ENCODE measurements around the gene PXT1. TPM values are rescaled to one million over a fixed set of nuclear protein-coding genes. Genes with fewer than 3 reads are reported as not detected.

Gene PXT1
- total RNA-seq, 3 donors from 2014 or later, result not detected

DNA sequence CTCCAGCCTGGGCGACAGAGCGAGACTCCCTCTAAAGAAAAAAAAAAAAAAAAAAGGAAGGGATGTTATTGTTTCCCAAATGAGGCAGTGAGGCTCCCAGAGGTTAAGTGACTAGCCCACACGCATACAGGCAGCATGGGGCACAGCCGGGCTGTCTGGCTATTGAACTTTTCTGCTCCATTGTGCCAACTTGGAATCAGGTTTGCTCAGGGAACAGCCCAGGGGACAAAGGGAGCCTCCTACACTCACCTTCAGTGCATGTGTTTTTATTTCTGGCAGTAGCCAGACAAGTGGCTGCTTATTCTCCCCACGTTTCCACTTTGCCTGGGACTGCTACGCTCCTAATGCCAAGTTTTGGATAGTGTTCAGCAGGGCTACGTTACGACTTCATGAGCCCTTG lies 65.9 kb downstream of the PXT1 start:
- Histone ChIP-seq H3K4me3 (no peak overlapping the region), H3K36me3 (ENCODE audit: low read depth) (no peaks in the 10 kb centered on the region), H3K9me3 (no peaks in the 10 kb centered on the region), H3K4me1 (ENCODE audit: low read depth) (no peaks in the 10 kb centered on the region)
- no peak for DNase-seq
- TF ChIP-seq, protein P1, sequence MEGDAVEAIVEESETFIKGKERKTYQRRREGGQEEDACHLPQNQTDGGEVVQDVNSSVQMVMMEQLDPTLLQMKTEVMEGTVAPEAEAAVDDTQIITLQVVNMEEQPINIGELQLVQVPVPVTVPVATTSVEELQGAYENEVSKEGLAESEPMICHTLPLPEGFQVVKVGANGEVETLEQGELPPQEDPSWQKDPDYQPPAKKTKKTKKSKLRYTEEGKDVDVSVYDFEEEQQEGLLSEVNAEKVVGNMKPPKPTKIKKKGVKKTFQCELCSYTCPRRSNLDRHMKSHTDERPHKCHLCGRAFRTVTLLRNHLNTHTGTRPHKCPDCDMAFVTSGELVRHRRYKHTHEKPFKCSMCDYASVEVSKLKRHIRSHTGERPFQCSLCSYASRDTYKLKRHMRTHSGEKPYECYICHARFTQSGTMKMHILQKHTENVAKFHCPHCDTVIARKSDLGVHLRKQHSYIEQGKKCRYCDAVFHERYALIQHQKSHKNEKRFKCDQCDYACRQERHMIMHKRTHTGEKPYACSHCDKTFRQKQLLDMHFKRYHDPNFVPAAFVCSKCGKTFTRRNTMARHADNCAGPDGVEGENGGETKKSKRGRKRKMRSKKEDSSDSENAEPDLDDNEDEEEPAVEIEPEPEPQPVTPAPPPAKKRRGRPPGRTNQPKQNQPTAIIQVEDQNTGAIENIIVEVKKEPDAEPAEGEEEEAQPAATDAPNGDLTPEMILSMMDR (IDR thresholded peaks at IDR 0.05), result no peak
- ATAC-seq, result no peak
- intact Hi-C loops (cut with DNase I, micrococcal nuclease), result no loop called here

DNA sequence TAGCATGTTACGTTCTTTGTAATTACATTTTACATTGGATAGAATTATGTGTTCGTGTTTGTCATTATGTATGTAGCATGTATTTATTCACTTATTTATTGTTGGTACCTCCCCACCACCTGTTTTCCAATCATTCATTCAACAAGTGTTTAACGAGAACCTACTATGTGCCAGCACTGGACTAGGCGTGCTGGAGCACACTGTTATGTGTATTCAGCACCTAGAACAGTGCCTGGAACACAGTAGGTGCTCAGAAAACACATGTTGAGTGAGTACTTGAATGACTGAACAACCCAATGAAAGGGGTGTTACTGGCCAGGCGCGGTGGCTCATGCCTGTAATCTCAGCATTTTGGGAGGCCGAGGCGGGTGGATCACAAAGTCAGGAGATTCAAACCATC lies 66.5 kb downstream of the PXT1 start:
- ATAC-seq, result no peak
- H3K9me3 ChIP-seq, result no peaks in the 10 kb centered on the region

DNA sequence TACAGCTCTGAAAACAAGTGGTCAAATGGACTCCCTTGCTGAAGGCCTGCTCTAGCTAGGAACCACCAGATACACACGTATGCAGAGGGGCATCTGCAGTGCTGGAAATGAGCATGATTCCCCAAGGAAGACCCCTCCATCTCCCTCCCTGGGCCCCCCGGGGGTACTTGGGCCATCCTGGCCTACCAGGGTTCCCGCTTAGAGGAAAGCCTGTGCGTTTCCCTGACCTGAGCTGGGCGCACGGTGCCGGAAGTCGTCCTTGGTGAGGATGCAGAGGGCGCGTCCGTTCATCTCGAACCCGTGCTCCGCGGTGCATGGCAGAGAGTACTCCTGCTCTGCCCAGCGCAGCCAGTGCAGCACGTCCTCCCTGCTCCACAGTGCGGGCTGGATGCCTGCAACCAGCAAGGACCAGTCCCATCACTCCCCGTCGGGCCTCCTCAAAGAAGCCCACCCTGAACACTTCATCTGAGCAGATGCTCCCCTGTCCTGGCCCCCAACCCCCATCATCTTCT lies 67.0 kb downstream of the PXT1 start:
- Histone ChIP-seq H3K4me3 (no peak overlapping the region), H3K36me3 (ENCODE audit: low read depth) (no peaks in the 10 kb centered on the region), H3K4me1 (ENCODE audit: low read depth) (no peaks in the 10 kb centered on the region), H3K9me3 (no peaks in the 10 kb centered on the region)
- no peak for ATAC-seq
- DNase-seq, result no peak
- intact Hi-C loops (cut with DNase I, micrococcal nuclease), result no loop called here
- TF ChIP-seq, protein P1 (IDR thresholded peaks at IDR 0.05), result no peak

More for the DNA sequence above, 66.5 kb downstream of the PXT1 start:
- no peak overlapping the region for H3K4me3 ChIP-seq
- DNase-seq, result no peak
- no peaks in the 10 kb centered on the region for H3K36me3 ChIP-seq (ENCODE audit: low read depth)
- intact Hi-C loops (cut with DNase I, micrococcal nuclease), result no loop called here
- TF ChIP-seq, protein P1 (IDR thresholded peaks at IDR 0.05), result no peak
- no peaks in the 10 kb centered on the region for H3K4me1 ChIP-seq (ENCODE audit: low read depth)

DNA sequence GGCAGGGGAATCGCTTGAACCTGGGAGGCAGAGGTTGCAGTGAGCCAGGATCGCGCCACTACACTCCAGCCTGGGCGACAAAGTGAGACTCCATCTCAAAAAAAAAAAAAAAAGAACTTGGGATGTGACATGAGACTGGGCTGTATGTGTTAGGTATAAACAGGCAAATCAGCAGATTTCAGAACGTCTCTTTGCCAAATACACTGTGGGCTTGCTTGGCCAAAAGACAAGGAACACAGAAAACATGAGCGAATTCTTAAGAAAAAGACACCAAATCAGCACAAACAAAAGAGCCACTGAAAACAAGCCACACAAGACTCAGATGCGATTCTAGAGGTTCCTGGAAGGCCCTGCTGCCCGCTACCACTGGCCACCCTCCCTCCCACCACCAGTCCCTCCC lies 67.7 kb downstream of the PXT1 start:
- TF ChIP-seq, protein P1 (IDR thresholded peaks at IDR 0.05), result no peak
- Histone ChIP-seq H3K4me3 (no peak overlapping the region), H3K4me1 (ENCODE audit: low read depth) (no peaks in the 10 kb centered on the region), H3K36me3 (ENCODE audit: low read depth) (no peaks in the 10 kb centered on the region), H3K9me3 (no peaks in the 10 kb centered on the region)
- DNase-seq (no peak), ATAC-seq (no peak)
- intact Hi-C loops (cut with DNase I, micrococcal nuclease), result no loop called here

DNA sequence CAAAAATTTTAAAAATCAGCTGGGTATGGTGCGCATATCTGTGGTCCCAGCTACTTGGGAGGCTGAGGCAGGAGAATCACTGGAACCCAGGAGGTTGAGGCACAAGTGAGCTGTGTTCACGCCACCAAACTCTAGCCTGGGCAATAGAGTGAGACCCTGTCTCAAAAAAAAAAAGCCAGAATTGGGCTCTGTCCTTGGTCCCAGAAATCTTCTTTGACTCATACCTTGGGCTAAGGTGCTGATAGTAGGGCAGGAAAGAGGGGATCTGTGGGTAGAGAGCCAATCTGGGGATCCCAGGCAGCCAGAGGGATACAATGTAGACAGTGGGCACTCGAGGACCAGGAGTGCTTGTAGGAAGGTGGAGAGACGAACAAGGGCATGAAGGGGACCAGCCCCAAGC lies 68.5 kb downstream of the PXT1 start:
- no peaks in the 10 kb centered on the region for H3K4me1 ChIP-seq (ENCODE audit: low read depth)
- H3K36me3 ChIP-seq (ENCODE audit: low read depth), result no peaks in the 10 kb centered on the region
- intact Hi-C loops (cut with DNase I, micrococcal nuclease), result no loop called here
- H3K4me3 ChIP-seq, result no peak overlapping the region
- TF ChIP-seq, protein P1 (IDR thresholded peaks at IDR 0.05), result no peak
- H3K9me3 ChIP-seq, result no peaks in the 10 kb centered on the region
- DNase-seq (no peak), ATAC-seq (no peak)
